ENCODE data around the gene SLC38A5. TPM values are rescaled to one million over a fixed set of nuclear protein-coding genes. Genes with fewer than 3 reads are reported as not detected.

The SLC38A5 gene
- total and polyA plus RNA-seq, 9 donors = 6.2 to 26.0 (median 10.7) TPM

- no peaks in the 10 kb centered on the region for H3K27me3 ChIP-seq
- DNase-seq = no peak
- H3K36me3 ChIP-seq = no peaks in the 10 kb centered on the region
- WGBS, 3 donors = 77 to 82% (median 80%) methylated on average over 10 of the region's 10 CpGs
- H3K4me1 ChIP-seq (ENCODE audit: insufficient read depth) = no peaks in the 10 kb centered on the region
- no peaks in the 10 kb centered on the region for H3K9me3 ChIP-seq
- TF ChIP-seq CTCF (IDR thresholded peaks at IDR 0.05) (no peak), POLR2A (IDR thresholded peaks at IDR 0.05) (no peak), EP300 (IDR thresholded peaks at IDR 0.05) (no peak)
- intact Hi-C loops (cut with DNase I) = no loop called here
- H3K4me3 ChIP-seq = no peak overlapping the region
- H3K27ac ChIP-seq = no peak overlapping the region
Observed at GRCh38 chrX:48487362-48487798, 17.3 kb upstream of the SLC38A5 start.

- H3K36me3 ChIP-seq = no peaks in the 10 kb centered on the region
- no peak overlapping the region for H3K4me3 ChIP-seq
- no peaks in the 10 kb centered on the region for H3K4me1 ChIP-seq (ENCODE audit: insufficient read depth)
- H3K27ac ChIP-seq = no peak overlapping the region
- intact Hi-C loops (cut with DNase I) = no loop called here
- H3K9me3 ChIP-seq = no peaks in the 10 kb centered on the region
- TF ChIP-seq POLR2A (IDR thresholded peaks at IDR 0.05) (no peak), CTCF (IDR thresholded peaks at IDR 0.05) (no peak), EP300 (IDR thresholded peaks at IDR 0.05) (no peak)
- DNase-seq = no peak
- 57 to 61% (median 58%) methylated on average over 7 of the region's 7 CpGs for WGBS, 3 donors
- no peaks in the 10 kb centered on the region for H3K27me3 ChIP-seq
Observed at GRCh38 chrX:48482526-48482925, 12.5 kb upstream of the SLC38A5 start.

- DNase-seq = no peak
- no peak for TF ChIP-seq EP300 (IDR thresholded peaks at IDR 0.05)
- no peak for TF ChIP-seq POLR2A (IDR thresholded peaks at IDR 0.05)
- no peak for TF ChIP-seq CTCF (IDR thresholded peaks at IDR 0.05)
- WGBS, 3 donors = 76 to 81% (median 78%) methylated on average over 3 of the region's 3 CpGs
- Histone ChIP-seq H3K4me3 (no peak overlapping the region), H3K36me3 (no peaks in the 10 kb centered on the region), H3K4me1 (ENCODE audit: insufficient read depth) (no peaks in the 10 kb centered on the region), H3K27me3 (no peaks in the 10 kb centered on the region), H3K9me3 (no peaks in the 10 kb centered on the region), H3K27ac (no peak overlapping the region)
- intact Hi-C loops (cut with DNase I) = no loop called here
Observed at GRCh38 chrX:48480583-48480982, 10.5 kb upstream of the SLC38A5 start.

DNA sequence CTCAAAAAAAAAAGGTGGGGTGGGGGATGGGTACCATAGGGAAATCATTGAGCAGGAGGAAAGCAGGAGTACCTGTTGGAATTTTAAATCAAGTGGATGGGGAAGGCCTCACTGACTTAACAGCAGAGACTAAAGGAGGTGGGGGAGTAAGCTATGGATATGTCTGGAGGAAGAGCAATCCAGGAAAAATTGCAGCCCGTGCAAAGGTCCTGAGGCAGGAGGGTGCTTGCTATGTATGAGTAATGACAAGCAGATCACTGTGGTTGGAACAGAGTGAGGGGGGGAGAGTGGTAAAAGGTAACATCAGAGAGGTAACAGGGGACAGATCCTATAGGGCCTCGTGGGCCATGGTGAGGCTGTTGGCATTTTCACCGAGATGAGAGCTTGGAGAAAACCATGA lies 10.1 kb upstream of the SLC38A5 start:
- DNase-seq = no peak
- 74 to 80% (median 78%) methylated on average over 3 of the region's 3 CpGs for WGBS, 3 donors
- Histone ChIP-seq H3K36me3 (no peaks in the 10 kb centered on the region), H3K27ac (no peak overlapping the region), H3K9me3 (no peaks in the 10 kb centered on the region), H3K4me1 (ENCODE audit: insufficient read depth) (no peaks in the 10 kb centered on the region), H3K4me3 (no peak overlapping the region), H3K27me3 (no peaks in the 10 kb centered on the region)
- no peak for TF ChIP-seq POLR2A (IDR thresholded peaks at IDR 0.05)
- no peak for TF ChIP-seq CTCF (IDR thresholded peaks at IDR 0.05)
- no peak for TF ChIP-seq EP300 (IDR thresholded peaks at IDR 0.05)
- intact Hi-C loops (cut with DNase I) = no loop called here
